Measurements from ENCODE around the gene ADSS1.

Gene ADSS1

GRCh38 chr14:104723651-104724406 is at the start of gene ADSS1:
Gene ADSS1 (plus strand): TSS chr14:104724229. CDS start chr14:104724271, 42 bp downstream.
- DNase-seq: peak; percentile 6

- no peak for DNase-seq
These were observed 48.6 kb upstream of the ADSS1 start for GRCh38 chr14:104675447-104675846.

- DNase-seq: no peak
These were observed 47.8 kb upstream of the ADSS1 start for GRCh38 chr14:104676130-104676693.

- DNase-seq: no peak
These were observed 47.1 kb upstream of the ADSS1 start for GRCh38 chr14:104676694-104677511.

- peak; percentile 39 for DNase-seq
These were observed 46.3 kb upstream of the ADSS1 start for GRCh38 chr14:104677512-104678332.

GRCh38 chr14:104678346-104678745 is 45.7 kb upstream of the ADSS1 start:
- DNase-seq: no peak

GRCh38 chr14:104678901-104679705 is 44.9 kb upstream of the ADSS1 start:
- no peak for DNase-seq

GRCh38 chr14:104680056-104680805 is 43.8 kb upstream of the ADSS1 start:
- no peak for DNase-seq

GRCh38 chr14:104680806-104681688 is 43.0 kb upstream of the ADSS1 start:
- no peak for DNase-seq

GRCh38 chr14:104681689-104682074 is 42.3 kb upstream of the ADSS1 start:
- peak; percentile 9 for DNase-seq

GRCh38 chr14:104682107-104682593 is 41.9 kb upstream of the ADSS1 start:
- no peak for DNase-seq

GRCh38 chr14:104683653-104684448 is 40.2 kb upstream of the ADSS1 start:
- DNase-seq: no peak

- DNase-seq: no peak
These were observed 39.6 kb upstream of the ADSS1 start for GRCh38 chr14:104684449-104684821.

- no peak for DNase-seq
These were observed 38.6 kb upstream of the ADSS1 start for GRCh38 chr14:104685216-104685997.

GRCh38 chr14:104685998-104686610 is 37.9 kb upstream of the ADSS1 start:
- DNase-seq: no peak

- no peak for DNase-seq
These were observed 37.2 kb upstream of the ADSS1 start for GRCh38 chr14:104686624-104687517.
